ENCODE data around the gene SLC7A11.

DNA sequence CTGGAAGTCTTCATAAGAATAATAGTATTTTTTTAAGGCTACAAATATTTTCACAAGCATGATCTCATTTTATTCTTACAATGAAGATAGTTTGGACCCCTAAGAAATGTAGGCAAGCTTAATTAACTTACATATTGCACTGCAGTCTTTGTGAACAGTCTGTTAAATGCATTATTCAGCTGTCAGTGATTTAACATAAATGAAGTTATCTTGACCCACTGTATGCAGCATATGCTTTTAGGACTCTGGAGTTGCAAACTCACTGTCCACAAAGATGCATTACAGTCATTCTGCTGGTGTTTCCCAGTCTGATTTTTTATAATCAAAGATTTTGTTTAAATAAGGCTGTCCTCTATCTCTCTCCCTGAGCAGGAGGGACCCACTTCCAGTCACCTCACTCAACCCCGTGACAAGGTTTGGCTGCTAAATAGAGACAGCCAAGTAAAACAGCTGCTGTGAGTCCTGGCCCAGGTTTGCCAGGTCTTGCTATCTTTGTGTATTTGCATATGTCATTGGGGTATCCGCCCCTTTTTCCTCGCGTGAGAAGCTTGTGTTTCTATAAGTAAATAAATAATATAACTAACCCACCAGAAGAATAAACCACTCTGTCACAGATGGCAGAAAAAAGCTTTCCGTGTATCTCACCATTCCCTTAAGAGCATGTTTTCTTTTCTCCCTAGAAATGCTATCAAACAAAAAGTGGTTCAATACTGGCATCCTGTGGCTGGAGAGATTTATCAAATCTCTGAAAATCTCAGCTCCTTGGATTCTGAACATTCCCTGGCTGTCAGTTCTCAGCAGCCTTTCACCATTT, 67.0 kb downstream of the SLC7A11 start:
- TF ChIP-seq YY1 (IDR thresholded peaks at IDR 0.05; ENCODE audit: low read depth, low read length) (no peak), RAD51 (IDR thresholded peaks at IDR 0.05) (no peak), POLR2AphosphoS5 (IDR thresholded peaks at IDR 0.05; ENCODE audit: low read length) (no peak), RAD21 (IDR thresholded peaks at IDR 0.05; ENCODE audit: insufficient read depth, low read depth, low read length) (no peak), DPF2 (IDR thresholded peaks at IDR 0.05) (no peak)
- TF ChIP-seq, protein P1, sequence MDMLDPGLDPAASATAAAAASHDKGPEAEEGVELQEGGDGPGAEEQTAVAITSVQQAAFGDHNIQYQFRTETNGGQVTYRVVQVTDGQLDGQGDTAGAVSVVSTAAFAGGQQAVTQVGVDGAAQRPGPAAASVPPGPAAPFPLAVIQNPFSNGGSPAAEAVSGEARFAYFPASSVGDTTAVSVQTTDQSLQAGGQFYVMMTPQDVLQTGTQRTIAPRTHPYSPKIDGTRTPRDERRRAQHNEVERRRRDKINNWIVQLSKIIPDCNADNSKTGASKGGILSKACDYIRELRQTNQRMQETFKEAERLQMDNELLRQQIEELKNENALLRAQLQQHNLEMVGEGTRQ (IDR thresholded peaks at IDR 0.05; ENCODE audit: borderline replicate concordance, low read depth, low read length), result no peak
- TF ChIP-seq, protein P2, sequence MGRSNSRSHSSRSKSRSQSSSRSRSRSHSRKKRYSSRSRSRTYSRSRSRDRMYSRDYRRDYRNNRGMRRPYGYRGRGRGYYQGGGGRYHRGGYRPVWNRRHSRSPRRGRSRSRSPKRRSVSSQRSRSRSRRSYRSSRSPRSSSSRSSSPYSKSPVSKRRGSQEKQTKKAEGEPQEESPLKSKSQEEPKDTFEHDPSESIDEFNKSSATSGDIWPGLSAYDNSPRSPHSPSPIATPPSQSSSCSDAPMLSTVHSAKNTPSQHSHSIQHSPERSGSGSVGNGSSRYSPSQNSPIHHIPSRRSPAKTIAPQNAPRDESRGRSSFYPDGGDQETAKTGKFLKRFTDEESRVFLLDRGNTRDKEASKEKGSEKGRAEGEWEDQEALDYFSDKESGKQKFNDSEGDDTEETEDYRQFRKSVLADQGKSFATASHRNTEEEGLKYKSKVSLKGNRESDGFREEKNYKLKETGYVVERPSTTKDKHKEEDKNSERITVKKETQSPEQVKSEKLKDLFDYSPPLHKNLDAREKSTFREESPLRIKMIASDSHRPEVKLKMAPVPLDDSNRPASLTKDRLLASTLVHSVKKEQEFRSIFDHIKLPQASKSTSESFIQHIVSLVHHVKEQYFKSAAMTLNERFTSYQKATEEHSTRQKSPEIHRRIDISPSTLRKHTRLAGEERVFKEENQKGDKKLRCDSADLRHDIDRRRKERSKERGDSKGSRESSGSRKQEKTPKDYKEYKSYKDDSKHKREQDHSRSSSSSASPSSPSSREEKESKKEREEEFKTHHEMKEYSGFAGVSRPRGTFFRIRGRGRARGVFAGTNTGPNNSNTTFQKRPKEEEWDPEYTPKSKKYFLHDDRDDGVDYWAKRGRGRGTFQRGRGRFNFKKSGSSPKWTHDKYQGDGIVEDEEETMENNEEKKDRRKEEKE (IDR thresholded peaks at IDR 0.05), result no peak
- TF ChIP-seq, protein P3, sequence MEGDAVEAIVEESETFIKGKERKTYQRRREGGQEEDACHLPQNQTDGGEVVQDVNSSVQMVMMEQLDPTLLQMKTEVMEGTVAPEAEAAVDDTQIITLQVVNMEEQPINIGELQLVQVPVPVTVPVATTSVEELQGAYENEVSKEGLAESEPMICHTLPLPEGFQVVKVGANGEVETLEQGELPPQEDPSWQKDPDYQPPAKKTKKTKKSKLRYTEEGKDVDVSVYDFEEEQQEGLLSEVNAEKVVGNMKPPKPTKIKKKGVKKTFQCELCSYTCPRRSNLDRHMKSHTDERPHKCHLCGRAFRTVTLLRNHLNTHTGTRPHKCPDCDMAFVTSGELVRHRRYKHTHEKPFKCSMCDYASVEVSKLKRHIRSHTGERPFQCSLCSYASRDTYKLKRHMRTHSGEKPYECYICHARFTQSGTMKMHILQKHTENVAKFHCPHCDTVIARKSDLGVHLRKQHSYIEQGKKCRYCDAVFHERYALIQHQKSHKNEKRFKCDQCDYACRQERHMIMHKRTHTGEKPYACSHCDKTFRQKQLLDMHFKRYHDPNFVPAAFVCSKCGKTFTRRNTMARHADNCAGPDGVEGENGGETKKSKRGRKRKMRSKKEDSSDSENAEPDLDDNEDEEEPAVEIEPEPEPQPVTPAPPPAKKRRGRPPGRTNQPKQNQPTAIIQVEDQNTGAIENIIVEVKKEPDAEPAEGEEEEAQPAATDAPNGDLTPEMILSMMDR (IDR thresholded peaks at IDR 0.05 in 2 of 3, conservative IDR thresholded peaks at IDR 0.05 in 1 of 3; ENCODE audit: control insufficient read depth in 2 of 3, extremely low read depth in 1 of 3, insufficient read depth in 1 of 3, low read depth in 3 of 3, low read length in 3 of 3), result no peak
- TF ChIP-seq, protein P4, sequence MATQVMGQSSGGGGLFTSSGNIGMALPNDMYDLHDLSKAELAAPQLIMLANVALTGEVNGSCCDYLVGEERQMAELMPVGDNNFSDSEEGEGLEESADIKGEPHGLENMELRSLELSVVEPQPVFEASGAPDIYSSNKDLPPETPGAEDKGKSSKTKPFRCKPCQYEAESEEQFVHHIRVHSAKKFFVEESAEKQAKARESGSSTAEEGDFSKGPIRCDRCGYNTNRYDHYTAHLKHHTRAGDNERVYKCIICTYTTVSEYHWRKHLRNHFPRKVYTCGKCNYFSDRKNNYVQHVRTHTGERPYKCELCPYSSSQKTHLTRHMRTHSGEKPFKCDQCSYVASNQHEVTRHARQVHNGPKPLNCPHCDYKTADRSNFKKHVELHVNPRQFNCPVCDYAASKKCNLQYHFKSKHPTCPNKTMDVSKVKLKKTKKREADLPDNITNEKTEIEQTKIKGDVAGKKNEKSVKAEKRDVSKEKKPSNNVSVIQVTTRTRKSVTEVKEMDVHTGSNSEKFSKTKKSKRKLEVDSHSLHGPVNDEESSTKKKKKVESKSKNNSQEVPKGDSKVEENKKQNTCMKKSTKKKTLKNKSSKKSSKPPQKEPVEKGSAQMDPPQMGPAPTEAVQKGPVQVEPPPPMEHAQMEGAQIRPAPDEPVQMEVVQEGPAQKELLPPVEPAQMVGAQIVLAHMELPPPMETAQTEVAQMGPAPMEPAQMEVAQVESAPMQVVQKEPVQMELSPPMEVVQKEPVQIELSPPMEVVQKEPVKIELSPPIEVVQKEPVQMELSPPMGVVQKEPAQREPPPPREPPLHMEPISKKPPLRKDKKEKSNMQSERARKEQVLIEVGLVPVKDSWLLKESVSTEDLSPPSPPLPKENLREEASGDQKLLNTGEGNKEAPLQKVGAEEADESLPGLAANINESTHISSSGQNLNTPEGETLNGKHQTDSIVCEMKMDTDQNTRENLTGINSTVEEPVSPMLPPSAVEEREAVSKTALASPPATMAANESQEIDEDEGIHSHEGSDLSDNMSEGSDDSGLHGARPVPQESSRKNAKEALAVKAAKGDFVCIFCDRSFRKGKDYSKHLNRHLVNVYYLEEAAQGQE (IDR thresholded peaks at IDR 0.05; ENCODE audit: low read depth, low read length), result no peak
